CD4-positive, alpha-beta T cell treated with Interleukin-6 at 100 ng/mL for 8 hours (primary cell): ENCODE results near the gene SF3B6.
"Not testable (repeated sequence)": the region's sequence is repeated elsewhere in the genome, so short reads cannot be mapped to it uniquely, and the experiment has no call there.

Source experiments
- DNase-seq: peaks from one replicate; pipeline ENCODE4 v3.0.0-alpha.2; 2020; ENCODE audit warnings: mixed read lengths, low spot score

The SF3B6 gene, protein sequence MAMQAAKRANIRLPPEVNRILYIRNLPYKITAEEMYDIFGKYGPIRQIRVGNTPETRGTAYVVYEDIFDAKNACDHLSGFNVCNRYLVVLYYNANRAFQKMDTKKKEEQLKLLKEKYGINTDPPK

DNA sequence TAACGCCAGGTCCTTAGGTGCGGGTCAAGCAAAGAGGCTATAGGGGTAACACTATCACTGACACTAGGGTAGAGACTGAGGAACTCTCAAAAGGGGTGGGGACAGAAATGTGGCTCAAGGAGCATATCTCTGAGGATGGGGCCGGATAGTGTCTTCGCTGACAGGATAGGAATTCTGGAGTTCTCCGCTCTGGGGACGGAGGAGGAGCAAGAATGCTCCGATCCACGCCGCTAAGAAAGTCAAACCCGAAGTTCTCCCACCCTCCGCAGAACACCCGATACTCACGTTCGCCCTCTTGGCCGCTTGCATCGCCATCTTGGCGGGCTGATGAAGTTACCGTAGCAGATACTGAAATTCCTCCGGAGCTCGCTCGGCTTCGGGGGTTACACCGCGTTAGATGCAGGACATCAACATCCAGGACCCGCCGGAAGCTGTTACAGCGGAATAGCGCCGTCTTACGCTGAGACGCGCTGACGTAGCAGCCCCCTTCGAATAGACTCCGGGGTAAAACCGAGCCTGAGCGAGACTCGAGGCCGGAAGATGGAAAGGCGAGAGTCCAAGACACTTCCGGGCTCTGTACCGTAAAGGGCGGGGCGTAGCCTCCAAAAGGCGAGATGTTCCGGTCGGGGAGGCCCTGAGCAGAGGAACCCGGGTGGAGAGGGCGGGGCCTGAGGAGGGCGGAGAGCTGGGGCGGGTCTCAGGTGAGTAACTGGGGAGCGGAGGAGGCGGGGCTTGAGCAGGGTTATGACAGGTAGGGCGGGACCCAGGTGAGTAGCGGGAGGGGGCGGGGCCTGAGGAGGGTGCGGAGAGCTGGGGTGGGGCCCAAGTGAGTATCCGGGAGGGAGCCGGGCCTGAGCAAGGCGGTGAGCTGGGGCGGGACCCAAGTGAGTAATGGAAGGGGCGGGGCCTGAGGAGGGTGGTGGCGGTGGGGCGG, at the start of gene SF3B6:
Gene SF3B6 (minus strand): TSS at position 412 of the 934 bp plus-strand sequence. CDS start 97 bp downstream, at position 315.
- DNase-seq, result peak; percentile 100

DNA sequence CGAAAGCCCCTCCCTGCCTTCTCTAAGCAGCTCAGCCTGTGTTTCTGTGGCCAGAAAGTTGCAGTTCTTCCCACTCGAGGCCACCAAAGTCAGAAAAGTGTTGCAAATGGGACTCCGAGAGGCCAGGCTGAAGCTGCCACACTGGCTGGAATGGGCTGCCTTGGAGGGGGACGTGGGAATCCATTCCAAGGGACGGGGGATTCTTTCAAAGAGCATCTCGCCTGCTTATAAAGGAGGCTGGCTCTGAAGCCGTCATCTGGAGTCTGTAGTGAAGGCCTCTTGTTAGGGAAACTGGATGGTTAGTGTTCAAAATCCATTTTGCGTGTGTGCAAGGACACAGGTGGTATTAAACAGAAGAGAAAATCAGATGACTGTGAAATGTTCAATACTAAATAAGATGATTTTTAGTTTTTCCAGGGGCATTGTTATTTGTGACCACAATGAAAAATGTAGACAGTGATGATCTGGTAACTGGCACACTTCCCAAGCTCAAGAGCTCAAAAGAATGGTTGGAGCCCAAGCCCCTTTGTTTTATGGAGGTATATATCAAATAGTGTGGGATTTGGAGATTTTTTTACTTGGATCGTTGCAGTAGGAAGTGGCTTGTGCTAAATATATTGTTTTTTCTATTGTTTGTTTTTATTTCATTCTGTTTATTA, 47.9 kb upstream of the SF3B6 start:
- no peak for DNase-seq

DNA sequence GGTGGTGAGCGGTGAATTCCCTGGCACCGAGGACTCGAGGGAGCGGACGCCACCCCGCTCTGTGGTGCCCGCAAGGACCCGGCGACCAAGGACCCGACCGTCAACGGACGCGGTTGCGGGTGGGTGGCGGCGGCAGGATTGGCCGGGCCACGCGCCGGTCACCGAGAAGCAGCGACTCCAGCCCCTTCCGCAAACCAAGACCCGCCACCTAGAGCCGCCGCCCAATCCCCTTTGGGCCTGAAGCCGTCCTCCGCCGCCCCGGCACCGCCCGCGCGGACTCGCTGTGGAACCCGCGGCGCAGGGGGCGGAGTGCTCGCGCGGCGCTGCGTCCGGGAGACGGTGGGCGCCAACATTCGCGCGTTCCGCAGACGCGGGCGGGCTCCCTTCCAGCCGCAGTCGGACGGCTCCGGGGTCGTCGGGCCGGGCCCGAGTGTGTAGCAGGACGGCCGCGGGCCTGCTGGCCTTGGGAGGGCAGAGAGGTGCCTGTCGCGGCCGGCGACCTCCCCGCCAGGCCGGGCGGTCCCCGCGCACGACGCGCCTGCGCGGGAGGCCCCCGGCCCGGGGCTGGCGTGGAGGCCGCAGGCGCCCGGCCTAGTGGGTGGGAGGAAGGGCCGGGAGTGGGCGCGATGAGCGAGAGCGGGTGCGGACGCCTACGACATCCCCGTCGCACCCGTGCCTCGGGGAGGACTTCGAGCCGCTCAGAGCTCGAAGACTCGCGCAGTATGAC, 47.2 kb upstream of the SF3B6 start, which contains the start of the genes FAM228B and PFN4:
Gene FAM228B (plus strand): TSS at position 275 of the 727 bp plus-strand sequence. CDS start 893 bp downstream, outside the sequence.
Gene PFN4 (minus strand): TSS at position 140 of the 727 bp plus-strand sequence. CDS start 799 bp downstream, outside the sequence.
- DNase-seq, result peak; percentile 39

DNA sequence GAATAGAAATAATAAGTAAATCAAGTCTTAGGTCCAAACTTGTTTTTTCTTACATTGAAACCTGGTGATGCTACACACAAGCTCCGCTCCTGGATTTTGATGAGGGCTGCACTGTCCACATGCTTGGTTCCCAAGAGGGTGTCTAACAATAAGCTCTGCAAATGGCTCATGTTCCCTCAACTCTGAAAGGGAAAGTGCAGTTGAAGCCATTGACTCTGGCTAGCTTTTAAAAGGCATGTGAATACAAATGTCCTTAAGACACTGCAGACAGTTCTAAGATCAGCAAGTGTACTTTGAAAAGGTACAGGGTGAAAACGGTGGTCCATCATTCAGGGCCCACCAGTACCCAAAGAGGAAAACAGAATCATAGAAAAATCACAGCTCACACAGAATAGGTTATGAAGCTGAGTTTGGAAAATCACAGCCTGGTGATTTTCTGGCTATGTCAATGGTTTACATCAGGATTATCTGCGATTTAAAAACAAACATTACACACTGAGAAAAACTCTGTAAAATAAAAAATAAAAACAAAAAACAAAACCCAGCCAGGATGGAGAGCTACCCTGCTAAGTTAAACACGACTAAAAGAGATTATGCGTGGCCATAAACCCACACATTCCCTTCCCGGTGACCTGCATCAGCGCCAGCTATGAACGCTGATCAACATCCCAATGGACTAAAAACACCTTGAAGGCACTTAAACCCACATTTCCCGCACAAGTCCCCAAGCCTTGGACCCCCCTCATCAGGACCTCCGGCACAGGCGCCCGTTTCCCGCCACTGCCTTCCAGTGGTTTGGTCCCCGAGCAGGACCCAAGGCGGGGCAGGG, 46.5 kb upstream of the SF3B6 start:
- DNase-seq, result no peak

DNA sequence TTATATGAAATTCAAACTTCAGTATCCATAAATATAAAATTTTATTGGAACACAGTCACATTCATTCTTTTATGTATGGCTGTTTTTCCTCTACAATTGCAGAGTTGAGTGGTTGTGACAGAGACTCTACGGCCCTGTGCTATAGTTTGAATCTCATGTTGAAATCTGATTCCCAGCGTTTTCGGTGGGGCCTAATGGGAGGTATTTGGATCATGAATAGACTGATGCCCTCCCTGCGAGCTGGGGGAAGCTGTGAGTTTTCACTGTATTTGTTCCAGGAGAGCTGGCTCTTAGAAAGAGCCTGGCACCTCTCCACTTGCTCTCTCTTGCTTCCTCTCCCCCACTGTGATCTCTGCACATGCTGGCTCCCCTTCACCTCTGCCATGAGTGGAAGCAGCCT, 45.3 kb upstream of the SF3B6 start:
- no peak for DNase-seq

DNA sequence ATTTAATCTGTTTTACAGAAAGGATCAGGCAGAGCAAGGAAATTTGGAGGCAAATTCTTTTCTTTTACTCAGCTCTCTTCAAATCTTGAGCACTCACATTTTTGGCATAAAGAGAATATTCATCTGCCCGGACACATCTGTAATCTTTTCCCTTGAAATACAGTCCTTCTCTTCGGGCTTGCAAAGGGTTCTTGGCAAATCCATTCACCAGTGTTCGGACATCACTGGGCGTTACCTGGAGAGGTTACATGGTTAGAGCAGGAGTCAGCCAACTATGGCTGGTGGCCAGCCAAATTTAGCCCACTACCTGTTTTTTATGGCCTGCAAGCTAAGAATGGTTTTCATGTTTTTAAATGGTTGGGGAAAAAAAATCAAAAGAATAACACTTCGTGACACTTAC, 44.9 kb upstream of the SF3B6 start:
- DNase-seq, result no peak

DNA sequence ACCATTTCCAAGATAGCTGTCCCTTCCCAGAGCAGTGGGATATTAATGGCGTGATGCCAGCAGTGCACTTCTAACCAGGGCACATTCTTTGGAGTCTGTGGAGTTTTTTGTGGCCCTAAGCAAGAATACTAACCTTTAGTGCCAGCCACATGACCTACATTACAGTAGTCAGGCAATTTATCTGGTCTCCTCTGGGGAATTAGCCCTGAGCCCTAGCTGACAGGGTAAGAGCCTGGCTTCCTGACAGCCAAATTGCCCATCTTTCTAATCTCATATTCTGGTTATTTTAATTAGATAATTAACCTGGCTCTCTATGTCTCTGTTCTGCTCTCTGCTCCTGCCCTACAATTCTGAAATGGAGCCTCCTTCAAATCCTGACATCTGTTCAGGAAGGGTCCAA, 41.8 kb upstream of the SF3B6 start:
- no peak for DNase-seq

DNA sequence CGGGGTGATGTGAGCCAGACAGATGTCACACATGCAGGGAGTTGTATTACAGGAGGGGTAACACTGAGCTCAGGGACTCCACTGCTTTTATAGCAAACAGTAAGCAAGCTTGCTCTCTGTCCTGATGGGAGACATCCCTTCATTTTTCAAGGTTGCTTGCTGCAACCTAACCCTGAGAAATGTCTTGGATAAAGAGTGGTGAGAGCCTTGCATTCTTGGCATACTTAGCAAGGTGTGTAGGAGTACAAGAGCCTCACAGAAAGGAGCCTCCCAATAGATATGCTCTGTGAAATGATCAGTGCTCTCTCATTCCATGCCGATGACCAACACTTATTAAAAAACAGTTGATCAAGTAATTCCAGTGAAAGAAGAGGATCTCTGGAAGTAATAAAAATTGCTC, 38.9 kb upstream of the SF3B6 start:
- no peak for DNase-seq

DNA sequence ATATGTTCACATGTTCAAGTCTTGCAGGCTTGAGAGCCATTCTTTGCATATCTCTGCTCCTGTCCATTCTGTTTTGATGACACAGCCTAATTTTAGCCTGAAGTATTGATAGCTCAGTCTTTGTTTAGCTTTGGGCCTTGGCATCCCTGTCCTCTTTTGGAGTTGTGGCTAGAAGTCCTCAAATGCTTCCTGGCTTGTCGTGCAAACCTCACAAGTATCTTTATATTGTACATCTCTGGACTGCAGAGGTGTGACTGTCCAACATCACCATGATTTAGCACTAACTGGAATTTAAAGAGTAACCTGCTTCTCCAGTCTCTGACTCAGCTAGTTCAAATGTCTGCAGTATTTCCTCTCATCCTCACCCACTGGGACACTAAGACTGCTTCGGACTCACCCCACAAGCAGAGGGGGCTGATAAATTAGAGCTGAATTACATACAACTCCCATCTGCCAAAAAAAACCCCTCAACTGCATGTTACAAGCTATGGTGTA, 35.3 kb upstream of the SF3B6 start:
- DNase-seq, result no peak

DNA sequence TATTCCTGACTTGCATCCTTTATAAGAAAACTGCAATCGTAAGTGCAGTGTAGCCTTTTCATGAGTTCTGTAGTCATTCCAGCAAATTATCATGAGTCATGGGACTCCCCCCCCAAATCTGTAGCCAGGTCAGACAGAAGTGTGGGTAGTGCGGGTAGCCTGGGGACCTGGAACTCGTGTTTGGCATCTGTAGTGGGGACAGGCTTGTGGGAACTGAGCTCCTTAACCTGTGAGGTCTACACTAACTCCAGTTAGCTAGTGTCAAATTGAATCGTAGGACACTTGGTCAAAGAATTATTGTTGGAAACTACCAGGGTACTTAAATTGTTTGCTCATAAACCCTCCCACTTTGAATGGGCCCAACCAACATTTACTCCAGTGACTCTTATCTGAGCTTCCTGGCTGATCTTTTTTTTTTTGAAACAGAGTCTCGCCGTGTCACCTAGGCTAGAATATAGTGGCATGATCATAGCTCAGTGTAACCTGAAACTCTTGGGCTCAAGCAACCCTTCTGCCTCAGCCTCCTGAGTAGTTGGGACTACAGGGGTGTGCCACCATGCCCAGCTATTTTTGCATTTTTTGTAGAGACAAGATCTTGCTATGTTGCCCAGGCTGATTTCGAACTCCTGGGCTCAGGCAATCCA, 34.7 kb upstream of the SF3B6 start:
- DNase-seq, result no peak

DNA sequence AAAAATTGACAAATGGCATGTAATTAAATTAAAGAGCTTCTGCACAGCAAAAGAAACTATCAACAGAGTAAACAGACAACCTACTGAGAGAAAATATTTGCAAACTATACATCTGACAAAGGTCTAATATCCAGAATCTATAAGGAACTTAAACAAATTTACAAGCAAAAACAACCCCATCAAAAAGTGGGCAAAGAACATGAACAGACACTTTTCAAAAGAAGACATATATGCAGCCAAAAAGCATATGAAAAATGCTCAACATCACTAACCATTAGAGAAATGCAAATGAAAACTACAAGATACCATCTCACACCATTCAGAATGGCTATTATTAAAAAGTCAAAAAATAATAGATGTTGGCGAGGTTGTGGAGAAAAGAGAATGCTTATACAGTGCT, 33.3 kb upstream of the SF3B6 start:
- DNase-seq, result not testable (repeated sequence)

DNA sequence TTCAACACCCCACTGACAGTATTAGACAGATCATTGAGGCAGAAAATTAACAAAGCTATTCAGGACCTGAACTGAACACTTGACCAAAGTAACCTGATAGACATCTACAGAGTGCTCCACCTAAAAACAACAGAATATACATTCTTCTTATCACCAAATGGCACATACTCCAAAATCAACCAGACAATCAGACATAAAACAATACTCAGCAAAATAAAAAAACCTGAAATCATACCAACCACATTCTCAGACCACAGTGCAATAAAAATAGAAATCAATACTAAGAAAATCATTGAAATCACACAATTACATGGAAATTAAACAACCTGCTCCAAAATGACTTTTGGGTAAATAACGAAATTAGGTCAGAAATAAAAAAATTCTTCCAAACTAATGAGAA, 31.2 kb upstream of the SF3B6 start:
- no peak for DNase-seq

DNA sequence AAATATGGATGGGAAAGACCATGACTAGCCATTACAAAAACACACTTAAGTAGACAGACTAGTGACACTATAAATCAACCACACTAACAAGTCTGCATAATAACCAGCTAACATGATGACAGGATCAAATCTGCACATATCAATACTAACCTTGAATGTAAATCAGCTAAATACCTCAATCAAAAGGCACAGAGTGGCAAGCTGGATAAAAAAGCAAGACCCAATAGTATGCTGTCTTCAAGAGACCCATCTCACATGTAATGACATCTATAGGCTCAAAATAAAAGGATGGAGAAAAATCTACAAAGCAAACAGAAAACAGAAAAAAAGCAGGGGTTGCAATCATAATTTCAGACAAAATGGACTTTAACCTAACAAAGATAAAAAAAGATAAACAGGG, 30.7 kb upstream of the SF3B6 start:
- no peak for DNase-seq

DNA sequence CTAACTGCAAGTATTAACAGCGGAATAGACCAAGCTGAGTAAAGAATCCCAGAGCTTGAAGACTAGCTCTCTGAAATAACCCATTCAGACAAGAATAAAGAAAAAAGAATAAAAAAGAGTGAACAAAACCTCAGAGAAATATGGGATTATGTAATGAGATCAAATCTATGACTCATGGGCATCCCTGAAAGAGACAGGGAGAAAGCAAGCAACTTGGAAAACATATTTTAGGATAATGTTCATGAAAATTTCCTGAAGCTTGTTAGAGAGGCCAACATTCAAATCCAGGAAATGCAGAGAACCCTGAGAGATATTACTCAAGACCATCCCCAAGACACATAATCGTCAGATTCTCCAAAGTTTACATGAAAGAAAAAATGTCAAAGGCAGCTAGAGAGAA, 29.7 kb upstream of the SF3B6 start:
- no peak for DNase-seq

DNA sequence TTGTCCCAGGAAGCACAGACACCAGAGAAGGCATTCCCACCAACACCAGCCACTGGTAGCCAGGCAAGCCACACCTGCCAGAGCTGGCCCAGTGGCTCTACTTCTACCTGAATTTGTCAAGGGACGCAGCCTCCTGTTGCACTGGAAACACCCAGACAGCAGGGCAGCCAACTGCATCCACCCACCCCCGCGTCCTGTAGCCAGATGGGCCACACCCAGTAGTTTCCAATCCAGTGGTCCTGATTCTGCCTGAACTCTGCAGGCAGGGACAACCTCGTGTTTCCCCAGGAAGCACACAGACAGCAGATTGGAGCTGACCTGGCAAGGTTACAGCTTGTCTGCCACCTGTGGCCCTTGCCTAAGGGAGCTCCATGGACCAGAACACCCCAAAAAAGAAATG, 28.8 kb upstream of the SF3B6 start:
- no peak for DNase-seq

DNA sequence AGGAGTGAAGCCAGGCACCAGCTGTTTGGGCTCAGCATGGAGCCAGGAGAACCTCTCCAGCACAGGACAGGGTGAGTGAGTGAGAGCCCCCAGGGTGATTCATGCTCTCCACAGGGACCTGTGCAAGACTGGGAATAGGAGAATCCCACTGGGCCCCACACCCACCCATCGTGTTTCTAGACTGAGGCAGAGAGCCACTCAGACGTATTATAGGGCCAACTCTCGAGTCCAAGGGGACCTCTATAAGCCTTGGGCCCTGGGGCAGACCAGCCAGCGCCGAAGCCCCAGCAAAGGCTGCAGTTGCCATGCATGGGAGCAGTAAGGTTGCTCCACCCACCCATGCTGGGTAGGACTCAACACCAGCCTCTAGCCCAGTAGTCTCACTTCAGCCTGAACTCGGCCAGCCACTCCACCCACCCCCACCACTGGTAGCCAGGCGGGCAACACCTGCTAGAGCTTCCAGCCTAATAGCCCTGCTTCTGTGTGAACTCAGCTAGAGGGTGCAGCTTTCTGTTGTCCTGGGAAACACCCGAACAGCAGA, 28.1 kb upstream of the SF3B6 start:
- DNase-seq, result no peak

DNA sequence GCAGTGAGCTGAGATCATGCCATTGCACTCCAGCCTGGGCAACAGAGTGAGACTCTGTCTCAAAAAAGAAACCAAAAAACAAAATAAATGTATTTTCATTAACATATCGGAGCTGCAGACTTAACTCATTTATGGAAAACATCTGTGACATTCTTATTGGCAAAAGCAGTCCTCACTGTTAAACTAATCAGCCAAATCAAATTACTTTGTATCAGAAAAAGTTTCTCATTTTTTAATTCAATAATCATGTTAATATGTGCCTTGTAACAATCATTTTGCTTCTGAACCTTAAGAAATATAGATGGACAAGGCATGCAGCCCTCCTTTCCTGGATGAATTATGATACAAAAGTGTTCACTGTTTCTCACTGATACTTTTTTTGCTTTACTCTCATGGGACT, 26.6 kb upstream of the SF3B6 start:
- no peak for DNase-seq

DNA sequence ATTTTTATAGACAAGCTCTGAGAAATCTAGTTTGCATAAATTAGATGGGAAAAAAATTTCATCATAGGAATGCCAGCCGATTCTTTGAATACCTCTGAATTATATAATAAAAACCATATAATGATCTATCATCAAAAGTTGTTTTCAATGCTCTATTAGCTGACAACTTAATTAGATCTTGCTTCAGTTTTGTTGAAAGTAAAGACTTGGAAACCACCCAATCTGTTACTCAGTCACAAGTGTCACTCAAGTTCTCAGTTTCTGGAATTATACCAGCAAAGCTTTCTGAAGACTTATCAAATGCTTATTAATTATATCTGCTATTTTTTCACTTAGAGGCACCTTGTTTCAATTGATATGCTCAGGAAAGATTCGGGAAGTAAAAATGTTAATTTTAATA, 25.9 kb upstream of the SF3B6 start:
- DNase-seq, result no peak

DNA sequence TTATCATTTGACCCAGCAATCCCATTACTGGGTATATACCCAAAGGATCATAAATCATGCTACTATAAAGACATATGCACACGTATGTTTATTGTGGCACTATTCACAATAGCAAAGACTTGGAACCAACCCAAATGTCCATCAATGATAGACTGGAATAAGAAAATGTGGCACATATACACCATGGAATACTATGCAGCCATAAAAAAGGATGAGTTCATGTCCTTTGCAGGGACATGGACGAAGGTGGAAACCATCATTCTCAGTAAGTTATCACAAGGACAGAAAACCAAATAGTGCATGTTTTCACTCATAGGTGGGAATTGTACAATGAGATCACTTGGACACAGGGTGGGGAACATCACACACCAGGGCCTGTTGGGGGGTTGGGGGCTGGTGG, 24.6 kb upstream of the SF3B6 start:
- not testable (repeated sequence) for DNase-seq

DNA sequence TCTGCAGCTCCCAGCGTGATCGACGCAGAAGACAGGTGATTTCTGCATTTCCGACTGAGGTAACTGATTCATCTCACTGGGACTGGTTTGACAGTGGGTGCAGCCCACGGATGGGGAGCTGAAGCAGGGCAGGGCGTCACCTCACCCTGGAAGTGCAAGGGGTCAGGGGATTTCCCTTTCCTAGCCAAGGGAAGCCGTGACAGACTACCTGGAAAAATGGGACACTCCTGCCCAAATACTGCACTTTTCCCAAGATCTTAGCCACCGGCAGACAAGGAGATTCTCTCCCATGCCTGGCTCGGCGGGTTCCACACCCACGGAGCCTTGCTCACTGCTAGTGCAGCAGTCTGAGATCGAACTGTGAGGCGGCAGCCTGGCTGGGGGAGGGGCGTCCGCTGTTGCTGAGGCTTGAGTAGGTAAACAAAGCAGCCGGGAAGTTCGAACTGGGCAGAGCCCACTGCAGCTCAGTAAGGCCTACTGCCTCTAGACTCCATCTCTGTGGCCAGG, 19.1 kb upstream of the SF3B6 start:
- not testable (repeated sequence) for DNase-seq
